Fibroblast of the aortic adventitia (primary cell): ENCODE measurements around the gene TALDO1. TPM values are rescaled to one million over a fixed set of nuclear protein-coding genes. Genes with fewer than 3 reads are reported as not detected.

ENCODE experiments used
- DNase-seq: peaks from one replicate; pipeline ENCODE4 v3.0.0-alpha.2; 2010; ENCODE audit warnings: low read depth
- H3K4me3 ChIP-seq: 2 replicates; pipeline ENCODE4 v1.5.1; 2011; ENCODE audit warnings: low read depth, mild to moderate bottlenecking, control low read depth, low read length, moderate library complexity
- CTCF ChIP-seq: IDR thresholded peaks from 2 replicates; pipeline ENCODE4 v1.5.1; 2011; ENCODE audit warnings: mild to moderate bottlenecking, low read length, control low read depth, inconsistent platforms; ENCODE audit not compliant: insufficient read depth
- total RNA-seq: library from RNA; depleted of rRNA; stranded (reverse); fragments of >200 nt; gene quantifications from 2 replicates; pipeline ENCODE4 v1.2.3, GENCODE V29; 2012; ENCODE audit warnings: low replicate concordance

TALDO1 gene
- 123 and 146 TPM in 2 replicates for total RNA-seq

GRCh38 chr11:747158-748006, at the start of gene TALDO1:
Gene TALDO1 (plus strand): TSS chr11:747464. CDS start chr11:747482, 18 bp downstream.
- peak within 1 kb of the TSS; percentile 82 for H3K4me3 ChIP-seq
- peak; percentile 68 for DNase-seq
- TF ChIP-seq CTCF: peak; percentile 9

GRCh38 chr11:697811-698311, 49.4 kb upstream of the TALDO1 start:
- peak overlapping the region; percentile 41 for H3K4me3 ChIP-seq
- no peak for TF ChIP-seq CTCF
- peak; percentile 38 for DNase-seq

GRCh38 chr11:698493-699115, 48.7 kb upstream of the TALDO1 start:
- TF ChIP-seq CTCF: no peak
- DNase-seq: no peak
- H3K4me3 ChIP-seq: no peak overlapping the region

GRCh38 chr11:699116-699508, 48.2 kb upstream of the TALDO1 start:
- no peak overlapping the region for H3K4me3 ChIP-seq
- DNase-seq: no peak
- TF ChIP-seq CTCF: no peak

GRCh38 chr11:699753-700152, 47.5 kb upstream of the TALDO1 start:
- TF ChIP-seq CTCF: no peak
- DNase-seq: no peak
- no peak overlapping the region for H3K4me3 ChIP-seq

GRCh38 chr11:701741-702461, 45.4 kb upstream of the TALDO1 start:
- no peak for DNase-seq
- TF ChIP-seq CTCF: no peak
- no peak overlapping the region for H3K4me3 ChIP-seq
